Measurements from ENCODE around the gene CCL3.

- TF ChIP-seq CTCF (optimal IDR thresholded peaks at IDR 0.05 in 1 of 3, IDR thresholded peaks at IDR 0.05 in 1 of 3, conservative IDR thresholded peaks at IDR 0.05 in 1 of 3; ENCODE audit: extremely low read depth in 1 of 3, insufficient read depth in 2 of 3, low read length in 3 of 3), result no peak
- TF ChIP-seq EZH2 (IDR thresholded peaks at IDR 0.05; ENCODE audit: low read length), result no peak
Observed at GRCh38 chr17:36135465-36135864, 45.5 kb upstream of the CCL3 start.

Data from keratinocyte (primary cell).